CD4-positive, alpha-beta T cell treated with Interleukin-12 subunit alpha and Interleukin-12 subunit beta, for 1 hour (primary cell): Measurements from ENCODE around the gene BCAS3.
A peak's percentile ranks its signal among the peaks of the same experiment; 100 is the strongest.
"Not testable (repeated sequence)": the region's sequence is repeated elsewhere in the genome, so short reads cannot be mapped to it uniquely, and the experiment has no call there.

Experiments used
- DNase-seq: peaks from one replicate; pipeline ENCODE4 v3.0.0-alpha.2; 2020

Gene BCAS3

DNA sequence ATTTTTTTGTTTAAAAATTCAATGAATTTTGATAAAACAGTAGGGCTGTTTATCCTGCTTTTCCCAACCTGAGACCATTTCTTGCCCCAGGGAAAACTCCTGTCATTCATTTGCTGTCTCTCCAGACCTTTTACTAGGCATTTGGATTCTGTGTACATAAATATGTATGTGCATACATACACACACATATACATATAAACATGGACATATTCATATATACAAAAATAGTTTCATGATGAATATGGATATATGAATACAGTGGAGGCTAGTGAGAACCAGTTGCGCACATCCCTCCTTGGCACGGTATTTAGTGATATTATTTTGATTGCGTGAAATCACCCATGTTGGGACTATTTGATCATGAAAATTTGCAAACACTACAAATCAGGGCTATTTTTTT, 269.9 kb downstream of the BCAS3 start:
- DNase-seq, result no peak

DNA sequence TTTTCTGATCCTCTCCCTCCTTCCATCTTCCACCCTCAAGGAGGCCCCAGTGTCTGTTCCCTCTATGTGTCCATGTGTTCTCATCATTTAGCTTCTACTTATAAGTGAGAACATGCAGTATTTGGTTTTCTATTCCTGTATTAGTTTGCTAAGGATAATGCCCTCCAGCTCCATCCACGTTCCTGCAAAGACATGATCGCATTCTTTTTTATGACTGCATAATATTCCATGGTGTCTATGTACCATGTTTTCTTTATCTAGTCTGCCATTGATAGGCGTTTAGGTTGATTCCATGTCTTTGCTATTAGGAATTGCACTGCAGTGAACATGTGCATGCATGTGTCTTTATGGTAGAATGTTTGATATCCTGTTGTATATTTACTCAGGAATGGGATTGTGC, 275.1 kb downstream of the BCAS3 start:
- DNase-seq, result no peak

DNA sequence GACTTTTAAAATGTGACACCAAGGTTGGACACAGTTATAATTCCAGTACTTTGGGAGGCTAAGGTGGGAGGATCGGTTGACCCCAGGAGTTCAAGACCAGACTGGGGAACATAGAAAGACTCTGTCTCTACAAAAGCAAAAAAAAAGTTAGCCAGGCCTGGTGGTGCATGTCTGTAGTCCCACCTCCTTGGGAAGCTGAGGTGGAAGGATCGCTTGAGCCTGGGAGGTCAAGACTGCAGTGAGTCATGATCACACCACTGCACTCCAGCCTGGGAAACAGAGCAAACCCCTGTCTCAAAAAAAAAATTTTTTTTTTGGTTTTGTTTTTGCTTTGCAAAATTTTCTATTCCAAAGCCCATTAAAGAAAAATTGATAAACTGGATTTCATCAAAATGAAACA, 281.4 kb downstream of the BCAS3 start:
- DNase-seq, result no peak

GRCh38 chr17:60959696-60960095, 282.0 kb downstream of the BCAS3 start:
- no peak for DNase-seq

- DNase-seq, result no peak
Observed at GRCh38 chr17:60960398-60961065, 282.9 kb downstream of the BCAS3 start.

DNA sequence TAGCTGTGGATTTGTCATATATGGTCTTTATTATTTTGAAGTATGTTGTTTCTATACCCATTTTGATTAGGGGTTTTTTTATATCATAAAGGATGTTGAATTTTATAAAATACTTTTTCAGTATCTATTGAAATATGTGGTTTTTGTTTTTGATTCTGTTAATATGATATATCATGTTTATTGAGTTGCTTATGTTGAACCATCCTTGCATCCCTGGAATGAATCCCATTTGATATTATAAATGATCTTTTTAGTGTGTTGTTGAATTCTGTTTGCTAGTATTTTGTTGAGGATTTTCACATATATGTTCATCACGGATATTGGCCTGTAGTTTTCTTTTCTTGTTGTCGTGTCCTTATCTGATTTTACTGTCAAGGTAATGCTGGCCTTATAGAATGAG, 286.5 kb downstream of the BCAS3 start:
- DNase-seq, result no peak

GRCh38 chr17:60968266-60968665, 290.6 kb downstream of the BCAS3 start:
- no peak for DNase-seq

GRCh38 chr17:60969500-60970037, 291.9 kb downstream of the BCAS3 start:
- DNase-seq, result no peak

DNA sequence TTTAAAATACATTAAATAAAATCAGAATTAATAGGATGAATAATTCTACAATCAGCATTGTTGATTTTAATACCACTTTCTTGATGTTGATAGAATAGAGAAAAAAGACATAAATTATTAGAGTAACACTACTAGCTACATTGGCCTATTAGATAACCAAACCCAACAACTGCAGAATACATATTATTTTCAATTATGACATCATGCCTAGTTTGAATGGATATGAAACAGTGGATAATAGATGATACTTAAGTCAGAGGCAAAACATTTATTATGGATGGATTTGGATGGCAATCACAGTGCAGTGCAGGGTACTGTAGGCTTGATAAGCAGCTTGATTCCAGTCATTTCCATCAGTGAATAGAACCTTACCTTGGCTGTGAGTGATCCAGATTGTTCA, 293.1 kb downstream of the BCAS3 start:
- no peak for DNase-seq

GRCh38 chr17:60971515-60972369, 294.1 kb downstream of the BCAS3 start:
- DNase-seq, result peak; percentile 45

DNA sequence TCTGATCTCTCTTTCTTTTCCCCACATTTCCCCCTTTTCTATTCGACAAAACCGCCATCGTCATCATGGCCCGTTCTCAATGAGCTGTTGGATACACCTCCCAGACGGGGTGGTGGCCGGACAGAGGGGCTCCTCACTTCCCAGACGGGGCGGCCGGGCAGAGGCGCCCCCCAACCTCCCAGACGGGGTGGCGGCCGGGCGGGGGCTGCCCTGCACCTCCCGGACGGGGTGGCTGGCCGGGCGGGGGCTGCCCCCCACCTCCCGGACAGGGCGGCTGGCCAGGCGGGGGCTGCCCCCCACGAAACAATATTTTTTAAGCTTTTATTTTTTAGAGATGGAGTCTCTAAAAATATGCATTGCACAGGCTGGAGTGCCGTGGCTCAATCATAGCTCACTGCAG, 299.2 kb downstream of the BCAS3 start:
- not testable (repeated sequence) for DNase-seq

- DNase-seq, result no peak
Observed at GRCh38 chr17:60989379-60989778, 311.7 kb downstream of the BCAS3 start.

DNA sequence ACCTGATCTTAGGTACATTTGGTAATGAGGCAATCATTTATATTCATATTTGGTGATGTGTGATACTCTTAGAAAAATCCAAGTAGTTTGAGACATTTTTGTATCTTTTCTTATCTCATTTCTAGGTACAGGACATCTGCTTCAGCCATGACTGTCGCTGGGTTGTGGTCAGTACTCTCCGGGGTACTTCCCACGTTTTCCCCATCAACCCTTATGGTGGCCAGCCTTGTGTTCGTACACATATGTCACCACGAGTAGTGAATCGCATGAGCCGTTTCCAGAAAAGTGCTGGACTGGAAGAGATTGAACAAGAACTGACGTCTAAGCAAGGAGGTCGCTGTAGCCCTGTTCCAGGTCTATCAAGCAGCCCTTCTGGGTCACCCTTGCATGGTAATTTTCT, 312.2 kb downstream of the BCAS3 start:
- DNase-seq, result no peak

- no peak for DNase-seq
Observed at GRCh38 chr17:60993497-60993896, 315.8 kb downstream of the BCAS3 start.

DNA sequence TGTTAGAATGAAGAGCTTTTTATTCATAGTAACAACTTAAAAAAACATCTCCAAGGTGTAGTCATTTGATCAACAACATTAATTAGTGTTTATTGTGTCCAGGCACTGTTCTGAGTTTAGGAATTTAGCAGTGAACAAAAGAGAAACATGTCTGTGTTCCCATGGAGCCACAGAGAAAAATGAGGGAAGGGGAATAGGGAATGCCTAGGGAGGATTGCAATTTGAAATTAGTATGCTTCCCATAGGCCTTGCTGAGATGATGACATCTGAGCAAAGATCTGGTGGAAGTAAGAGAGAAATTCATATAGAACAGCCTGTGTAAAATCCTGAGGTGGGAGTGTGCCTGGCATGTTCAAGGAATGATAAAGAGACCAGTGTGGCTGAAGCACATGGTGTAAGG, 318.0 kb downstream of the BCAS3 start:
- no peak for DNase-seq

DNA sequence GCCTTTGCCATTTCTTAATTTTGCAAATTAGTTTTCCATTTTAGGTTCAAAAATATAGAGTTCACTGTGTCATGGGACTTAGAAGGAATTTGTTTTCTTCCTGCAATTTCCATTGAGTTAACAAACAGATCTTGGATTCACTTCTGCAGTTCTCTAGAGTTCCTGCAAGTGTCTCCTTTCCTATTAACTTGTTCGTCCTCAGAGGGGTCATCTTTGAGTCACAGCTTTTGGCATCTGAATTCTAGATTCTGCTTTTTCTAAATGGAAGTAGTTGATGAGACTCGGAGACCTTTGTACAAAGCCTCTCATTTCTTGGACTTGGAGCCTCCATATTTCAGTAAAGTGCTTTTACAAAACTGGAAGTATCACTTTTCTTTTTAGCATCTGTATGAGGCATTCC, 323.3 kb downstream of the BCAS3 start:
- no peak for DNase-seq

GRCh38 chr17:61002316-61002736, 324.7 kb downstream of the BCAS3 start:
- DNase-seq, result peak; percentile 33

DNA sequence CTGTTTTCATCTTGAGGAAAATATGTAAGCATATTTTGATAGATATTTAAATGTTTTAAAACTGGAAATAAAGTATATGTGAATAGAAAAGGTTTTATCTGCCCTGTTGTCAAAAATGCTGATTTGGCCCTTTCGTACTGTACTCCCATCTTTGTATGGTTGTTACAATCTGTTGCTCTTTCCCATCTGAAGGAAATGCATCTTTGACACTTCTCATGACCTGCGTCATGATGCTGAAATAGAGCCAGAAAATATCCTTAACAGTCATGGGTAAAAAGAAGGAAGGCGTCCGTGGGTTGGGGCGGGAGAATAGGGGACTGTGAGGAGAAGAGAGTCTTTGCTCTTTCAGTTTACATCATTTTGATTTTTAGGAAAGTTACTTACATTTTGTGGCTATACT, 327.7 kb downstream of the BCAS3 start:
- no peak for DNase-seq

GRCh38 chr17:61005958-61006357, 328.3 kb downstream of the BCAS3 start:
- not testable (repeated sequence) for DNase-seq

DNA sequence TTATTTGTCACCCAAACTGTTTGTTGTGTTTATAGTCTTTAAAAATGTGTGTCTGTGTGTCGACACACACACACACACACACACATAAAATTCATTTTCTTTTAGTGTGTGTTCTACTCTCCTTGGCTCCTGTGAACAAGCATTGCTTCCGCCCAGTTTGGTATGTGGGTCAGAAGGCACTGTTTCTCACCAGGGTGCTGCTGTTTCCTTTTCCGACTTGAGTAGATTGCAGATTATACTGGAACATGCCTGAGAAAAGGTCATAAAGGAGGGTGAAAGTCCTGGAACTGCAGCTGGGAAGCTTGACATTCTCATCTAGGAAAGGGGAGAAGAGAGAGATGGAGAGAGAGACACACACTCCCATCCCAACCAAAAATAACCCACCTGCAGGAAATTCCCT, 330.3 kb downstream of the BCAS3 start:
- DNase-seq, result no peak

DNA sequence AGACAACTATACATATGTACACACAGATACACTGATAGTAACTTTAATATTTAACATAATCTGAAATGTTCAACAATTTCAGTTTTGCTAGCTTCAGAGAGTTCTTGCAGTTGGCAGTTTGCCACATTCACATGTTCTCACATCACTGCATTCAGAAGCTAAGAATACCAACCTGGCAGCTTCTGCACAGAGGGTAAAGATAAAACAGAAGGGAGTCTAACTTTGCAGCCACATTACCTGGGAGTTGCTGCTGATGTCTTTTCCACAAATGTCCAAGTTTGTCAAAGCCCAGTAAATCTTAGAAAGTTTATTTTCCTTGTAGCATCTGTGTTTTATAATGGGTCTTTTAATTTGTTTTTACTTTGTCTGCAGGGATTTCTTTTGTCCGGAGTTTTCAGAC, 332.0 kb downstream of the BCAS3 start:
- no peak for DNase-seq

DNA sequence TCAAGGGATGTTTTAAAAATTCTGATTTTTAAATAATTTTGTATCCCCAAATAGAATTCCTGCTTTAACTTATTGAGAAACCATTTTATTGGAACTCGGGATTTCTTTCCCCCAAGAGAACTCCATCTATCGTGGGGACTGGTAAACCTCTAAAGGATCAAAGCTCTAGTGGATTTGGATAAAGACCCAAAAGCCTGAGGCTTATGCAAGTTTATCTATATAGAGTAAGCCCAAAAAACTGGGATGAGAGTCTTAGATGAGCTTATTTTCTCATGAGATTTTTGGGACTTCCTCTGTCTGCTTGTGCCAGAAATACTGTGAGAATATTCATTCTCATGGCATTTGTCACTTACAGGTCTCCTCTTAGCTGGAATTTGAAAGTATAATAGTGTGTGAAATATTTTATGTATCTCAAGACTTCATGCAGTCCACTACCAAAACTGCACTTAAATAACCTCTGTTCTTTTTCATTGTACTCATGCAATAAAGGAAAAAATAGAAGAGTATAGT, 333.1 kb downstream of the BCAS3 start:
- DNase-seq, result no peak

DNA sequence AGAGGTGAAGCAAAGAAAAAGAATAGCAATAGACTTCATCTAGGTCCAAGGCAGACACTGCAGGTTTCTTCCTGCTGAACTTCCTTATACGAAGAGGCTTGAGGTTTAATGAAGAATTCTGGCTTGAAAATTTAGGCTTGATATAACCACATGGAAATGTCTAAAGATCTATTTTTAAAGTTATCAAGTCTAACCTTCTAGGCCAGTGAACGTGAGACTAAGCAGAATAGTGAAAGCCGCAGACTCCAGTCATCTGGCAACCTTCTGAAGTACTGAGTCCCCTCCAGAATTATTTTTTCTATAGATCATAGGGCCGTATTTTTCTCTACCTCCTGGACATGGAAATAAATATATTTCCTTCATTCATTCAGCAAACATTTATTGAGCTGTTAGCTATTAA, 333.6 kb downstream of the BCAS3 start:
- no peak for DNase-seq

DNA sequence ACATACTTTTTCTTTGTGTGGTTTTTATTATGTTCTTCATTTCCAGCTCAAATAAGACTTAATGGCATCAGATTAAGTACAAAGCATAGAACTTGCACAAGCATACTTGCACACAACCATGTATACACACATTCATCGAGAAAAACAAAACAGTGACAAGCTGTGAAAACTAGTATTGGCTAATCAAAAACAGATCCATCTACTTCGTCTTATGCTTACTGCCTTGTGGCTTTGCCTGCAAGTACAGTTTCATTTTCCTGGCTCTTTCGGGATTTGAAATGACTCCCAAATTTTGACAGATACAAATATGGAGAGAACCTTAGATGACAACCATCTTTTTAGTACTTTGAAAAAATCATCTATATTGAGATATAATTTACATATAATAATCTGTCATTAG, 338.3 kb downstream of the BCAS3 start:
- DNase-seq, result no peak
